Hepatocyte (in vitro differentiated cells): ENCODE data around the gene MTA1.

Source experiments
- CTCF ChIP-seq: fragments of 200-600 bp; sonication (generic); IDR thresholded peaks from 2 replicates; pipeline ENCODE4 v1.5.1; 2016; ENCODE audit warnings: antibody characterized with exemption, mild to moderate bottlenecking; ENCODE audit not compliant: poor library complexity
- EZH2 ChIP-seq: fragments of 200-600 bp; sonication (generic); IDR thresholded peaks from 2 replicates; pipeline ENCODE4 v1.6.1; 2016; ENCODE audit warnings: antibody characterized with exemption, mild to moderate bottlenecking, borderline replicate concordance
- EZH2phosphoT487 ChIP-seq: fragments of 200-600 bp; sonication (generic); IDR thresholded peaks from one replicate; pipeline ENCODE4 v1.6.1; 2018; ENCODE audit warnings: antibody characterized with exemption, mild to moderate bottlenecking, low read depth, moderate library complexity; ENCODE audit not compliant: unreplicated experiment, severe bottlenecking

- TF ChIP-seq CTCF (no peak), EZH2 (no peak), EZH2phosphoT487 (no peak)
Observed at GRCh38 chr14:105474483-105475268, 55.0 kb downstream of the MTA1 start, which contains the start of gene CRIP2.
